HG02571 (cell line): ENCODE measurements around the gene MOK.

ENCODE experiments used
- ATAC-seq: cut with Tn5 transposase; IDR thresholded peaks from one replicate; pipeline ENCODE4 v1.9.1; 2021; ENCODE audit warnings: mild to moderate bottlenecking, moderate library complexity; ENCODE audit not compliant: unreplicated experiment

MOK gene

DNA sequence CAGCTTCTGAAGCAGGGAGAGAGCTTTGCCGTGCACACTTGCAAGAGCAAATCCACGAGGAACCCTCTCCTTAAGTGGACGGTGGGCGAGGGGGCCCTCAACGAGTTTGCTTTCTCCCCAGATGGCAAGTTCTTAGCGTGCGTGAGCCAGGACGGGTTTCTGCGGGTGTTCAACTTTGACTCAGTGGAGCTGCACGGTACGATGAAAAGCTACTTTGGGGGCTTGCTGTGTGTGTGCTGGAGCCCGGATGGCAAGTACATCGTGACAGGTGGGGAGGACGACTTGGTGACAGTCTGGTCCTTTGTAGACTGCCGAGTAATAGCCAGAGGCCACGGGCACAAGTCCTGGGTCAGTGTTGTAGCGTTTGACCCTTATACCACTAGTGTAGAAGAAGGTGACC lies 96.2 kb downstream of the MOK start:
- ATAC-seq: no peak

GRCh38 chr14:102207831-102208365 lies 97.1 kb downstream of the MOK start:
- no peak for ATAC-seq

GRCh38 chr14:102206918-102207317 lies 98.0 kb downstream of the MOK start:
- no peak for ATAC-seq

DNA sequence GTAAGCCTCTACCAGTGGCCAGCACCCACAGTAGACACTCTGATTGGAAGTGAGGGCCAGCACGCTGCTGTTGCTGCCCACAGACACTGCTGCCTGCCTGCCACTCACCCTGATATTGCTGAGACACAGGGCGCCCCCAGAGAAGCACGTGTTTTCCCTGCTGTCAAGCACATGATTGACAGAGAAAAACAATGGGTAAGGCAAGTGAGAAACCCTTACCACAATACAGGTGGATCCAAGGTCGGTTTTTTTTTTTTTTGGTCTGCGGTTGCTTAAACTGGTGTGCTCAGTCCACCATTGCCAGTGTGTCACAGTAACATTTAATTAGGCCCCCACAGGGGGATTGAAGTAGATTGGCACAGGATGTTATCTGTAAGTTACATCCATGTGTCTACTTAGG lies 99.4 kb downstream of the MOK start:
- no peak for ATAC-seq

DNA sequence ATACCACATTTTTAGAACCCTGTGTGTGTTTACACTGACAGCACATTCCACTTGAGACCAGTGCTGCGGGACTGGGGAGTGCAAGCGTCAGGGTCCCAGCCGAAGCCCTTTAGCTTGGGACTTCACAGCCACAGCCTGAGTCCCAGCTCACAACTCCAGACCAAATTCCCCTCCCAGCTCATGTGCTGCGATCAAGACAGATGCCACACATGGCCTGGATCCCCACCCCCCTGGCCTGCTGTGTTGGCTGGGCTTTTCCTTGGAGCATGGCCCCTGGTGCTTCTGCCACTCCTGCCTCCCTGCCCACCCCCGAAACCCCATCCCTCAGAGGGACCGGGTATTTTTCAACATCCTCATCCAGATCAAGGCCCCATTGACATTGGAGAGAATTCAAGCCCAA lies 101.6 kb downstream of the MOK start:
- ATAC-seq: no peak

GRCh38 chr14:102202944-102203343 lies 102.0 kb downstream of the MOK start:
- ATAC-seq: no peak

DNA sequence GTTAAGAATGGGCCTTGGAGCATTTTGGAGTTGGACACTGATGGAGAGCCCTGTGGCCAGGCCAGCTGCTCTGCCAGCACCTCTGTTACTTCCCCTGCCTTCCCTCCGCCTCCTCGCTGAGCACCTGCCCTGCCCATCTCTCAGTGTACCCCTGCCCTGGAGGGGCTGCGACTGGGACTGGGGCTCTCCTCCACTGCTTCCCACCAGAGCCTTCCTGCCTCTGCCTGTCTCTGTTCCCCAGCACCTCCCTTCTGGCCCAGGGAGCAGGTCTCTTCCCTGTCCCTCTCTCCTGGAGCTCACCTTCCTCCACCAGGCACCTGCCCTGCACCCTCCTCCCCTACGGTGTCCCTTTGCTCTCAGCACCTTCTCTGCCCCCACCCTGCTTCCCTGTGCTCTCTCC lies 103.2 kb downstream of the MOK start:
- ATAC-seq: no peak

GRCh38 chr14:102201353-102201738 lies 103.6 kb downstream of the MOK start:
- no peak for ATAC-seq

GRCh38 chr14:102200690-102201352 lies 104.1 kb downstream of the MOK start:
- ATAC-seq: no peak

DNA sequence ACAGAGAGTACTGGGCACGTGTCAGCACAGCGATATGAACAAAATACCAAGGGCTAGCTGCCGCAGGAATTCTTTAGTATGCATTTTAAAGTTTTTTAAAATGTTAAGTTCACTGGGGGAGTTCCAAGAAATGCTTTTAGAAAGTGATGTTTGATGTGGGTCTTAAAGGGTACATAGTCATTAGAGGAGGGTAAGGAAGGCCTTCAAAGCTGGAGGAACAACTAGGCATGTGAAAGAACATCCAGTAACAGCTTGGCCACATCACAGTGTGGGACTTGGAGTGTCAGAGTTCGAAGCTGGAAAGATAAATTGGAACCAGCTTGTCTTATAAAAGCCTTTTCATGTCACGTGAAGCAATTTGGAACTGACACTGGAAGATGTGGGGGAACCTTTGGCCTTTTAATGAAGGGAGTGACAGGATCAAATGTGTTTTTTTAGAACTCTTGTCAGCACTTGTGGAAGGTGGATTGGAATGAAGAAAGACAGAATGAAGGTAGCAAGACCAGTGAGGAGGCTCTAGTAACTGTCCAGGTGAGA lies 107.6 kb downstream of the MOK start:
- no peak for ATAC-seq

DNA sequence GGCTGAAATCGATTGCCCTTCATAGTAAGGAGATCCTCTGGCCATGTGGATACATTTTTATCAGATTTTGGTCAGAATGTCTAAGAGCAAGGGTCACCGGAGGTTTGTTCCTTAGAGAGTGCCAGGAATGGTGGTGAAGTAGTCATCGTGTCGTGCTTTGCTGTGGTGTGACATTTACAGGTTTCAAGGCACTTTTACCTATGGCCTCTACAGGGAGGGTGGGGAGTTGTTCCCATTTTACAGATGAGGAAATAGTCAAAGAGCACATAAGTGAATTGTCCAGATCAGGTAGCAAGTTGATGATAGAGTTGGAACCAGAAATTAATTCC lies 108.1 kb downstream of the MOK start:
- ATAC-seq: no peak

GRCh38 chr14:102196039-102196901 lies 108.7 kb downstream of the MOK start:
- ATAC-seq: no peak

DNA sequence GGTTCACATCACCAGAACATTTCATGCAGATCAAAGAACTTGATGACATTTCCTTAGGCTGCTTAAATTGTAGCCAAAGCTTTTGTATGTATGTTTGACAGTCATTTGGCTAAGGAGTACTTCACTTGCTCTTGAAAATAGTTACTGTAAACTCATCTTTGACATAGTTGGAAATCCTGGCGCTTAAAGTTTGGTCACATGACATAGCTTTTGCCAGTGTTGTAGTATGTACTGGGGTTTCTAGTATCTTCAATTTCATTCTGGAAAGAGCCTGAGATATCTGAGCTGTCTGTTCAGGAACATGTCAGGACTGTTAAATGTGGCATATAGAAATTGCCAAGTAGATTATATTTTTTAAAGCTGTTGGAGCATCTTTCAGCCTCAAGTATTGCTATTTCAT lies 109.5 kb downstream of the MOK start:
- ATAC-seq: no peak

- no peak for ATAC-seq
Observed at GRCh38 chr14:102194856-102195255, 110.1 kb downstream of the MOK start.

GRCh38 chr14:102192840-102193502 lies 112.0 kb downstream of the MOK start:
- ATAC-seq: no peak

GRCh38 chr14:102189874-102190273 lies 115.1 kb downstream of the MOK start:
- ATAC-seq: no peak

DNA sequence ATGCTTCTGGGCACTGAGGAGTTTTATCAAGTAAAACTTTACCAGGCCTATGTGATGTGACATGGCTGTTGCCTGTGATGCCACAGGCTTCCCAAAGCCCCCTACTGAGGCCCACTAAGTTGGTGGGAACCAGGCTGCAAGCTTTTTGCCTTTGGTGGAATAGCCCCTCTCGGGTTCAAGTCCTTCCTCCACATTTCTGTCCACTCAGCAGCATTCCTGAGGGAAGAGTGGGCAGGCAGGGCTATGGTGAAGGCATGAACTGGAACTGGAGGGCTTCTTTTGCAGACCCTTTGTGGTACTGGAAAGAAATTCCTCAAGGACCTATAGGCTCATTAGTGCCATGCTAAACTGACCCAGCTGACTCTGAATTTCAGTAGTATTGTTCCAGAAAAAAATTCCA lies 116.8 kb downstream of the MOK start:
- no peak for ATAC-seq

- ATAC-seq: no peak
Observed at GRCh38 chr14:102187568-102188001, 117.4 kb downstream of the MOK start.

DNA sequence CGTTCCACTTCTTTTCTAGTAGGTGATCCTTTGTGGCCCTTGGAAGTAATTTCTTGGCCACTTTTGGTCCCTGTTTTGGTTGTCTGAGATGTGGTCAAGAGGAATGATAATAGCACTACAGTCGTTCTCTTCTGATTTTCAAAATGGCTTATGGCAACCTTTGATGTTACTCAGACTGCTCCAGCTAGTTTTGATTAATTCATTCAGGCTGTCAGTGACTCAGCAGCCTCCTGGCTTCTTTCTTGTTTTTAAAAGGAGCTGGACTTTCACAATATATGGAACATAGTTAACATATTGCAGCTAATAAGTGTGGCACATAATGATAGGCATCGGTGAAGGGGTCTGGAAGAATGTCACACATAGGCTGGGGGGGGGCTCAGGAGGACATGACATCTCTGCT lies 117.9 kb downstream of the MOK start:
- no peak for ATAC-seq

DNA sequence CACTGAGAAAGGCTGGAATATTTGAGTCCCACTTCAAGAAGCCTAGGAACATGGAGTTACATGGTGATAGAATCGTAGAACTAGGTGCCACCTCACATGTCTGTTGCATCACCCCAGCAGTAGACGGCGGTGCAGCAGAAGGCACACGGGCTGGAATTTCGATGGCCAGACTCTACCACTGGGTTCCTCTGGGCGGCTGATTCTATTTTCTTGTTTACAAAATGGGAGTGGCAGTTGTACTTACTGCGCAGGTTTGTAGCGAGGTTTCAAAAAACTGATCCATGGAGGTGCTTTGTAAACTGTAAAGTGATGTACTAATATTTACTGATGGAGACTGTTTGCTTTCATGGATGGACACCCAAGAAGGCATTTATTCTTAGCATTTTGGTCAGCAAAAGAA lies 119.6 kb downstream of the MOK start:
- no peak for ATAC-seq

DNA sequence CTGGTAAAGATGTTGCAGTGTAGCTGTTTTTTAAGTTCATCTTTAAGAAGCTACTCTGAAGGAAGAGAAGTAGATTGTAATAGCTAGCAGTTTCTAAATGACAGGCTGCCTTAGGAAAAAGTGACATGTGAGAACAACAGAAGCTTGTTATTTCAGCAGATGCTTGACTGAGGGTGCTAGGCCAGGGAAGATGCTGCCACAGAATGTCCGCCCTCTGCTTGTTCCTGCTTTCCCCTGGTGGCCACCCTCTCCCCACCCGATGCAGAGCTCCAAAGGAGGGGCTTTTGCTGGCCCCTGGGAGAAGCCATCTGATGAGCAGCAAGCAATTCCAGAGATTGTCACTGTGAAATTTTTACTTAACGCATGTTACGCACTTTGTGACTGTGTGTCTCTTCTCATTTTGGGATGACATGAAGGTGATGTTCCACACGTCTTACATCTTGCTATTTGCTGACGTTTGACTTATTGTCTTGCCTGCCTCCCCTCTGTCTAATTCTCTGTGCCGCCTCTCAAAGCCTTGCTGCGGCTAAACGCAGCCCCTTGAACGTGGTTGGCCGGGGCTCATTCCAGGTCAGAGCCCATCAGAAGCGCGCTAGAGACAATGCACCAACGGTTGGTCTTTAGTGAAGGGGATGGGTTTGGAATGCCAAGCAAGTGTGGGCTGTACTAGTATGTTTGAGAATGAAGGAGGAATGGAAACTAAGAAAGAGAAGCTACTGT lies 120.5 kb downstream of the MOK start:
- no peak for ATAC-seq
